Neural crest cell (in vitro differentiated cells): Measurements from ENCODE around the gene ITCH. TPM values are rescaled to one million over a fixed set of nuclear protein-coding genes. Genes with fewer than 3 reads are reported as not detected.
"Not testable (repeated sequence)": the region's sequence is repeated elsewhere in the genome, so short reads cannot be mapped to it uniquely, and the experiment has no call there.

Experiments
- DNase-seq: peaks from one replicate; pipeline ENCODE4 v3.0.0; 2021; ENCODE audit warnings: low read depth, mixed read lengths, low spot score
- H3K27ac Mint-ChIP-seq: one replicate; pipeline ENCODE4 v1.8.0; 2021; ENCODE audit warnings: mild to moderate bottlenecking, mixed read lengths; ENCODE audit not compliant: unreplicated experiment
- H3K27me3 Mint-ChIP-seq: 2 replicates; pipeline ENCODE4 v1.8.0; 2021; ENCODE audit warnings: low read depth, mild to moderate bottlenecking, mixed read lengths
- H3K36me3 Mint-ChIP-seq: 2 replicates; pipeline ENCODE4 v1.8.0; 2021; ENCODE audit warnings: low read depth, mild to moderate bottlenecking, mixed read lengths
- H3K4me1 Mint-ChIP-seq: 2 replicates; pipeline ENCODE4 v1.8.0; 2021; ENCODE audit warnings: mixed read lengths
- H3K4me3 Mint-ChIP-seq: one replicate; pipeline ENCODE4 v1.8.0; 2021; ENCODE audit warnings: mild to moderate bottlenecking, mixed read lengths
- H3K9me3 Mint-ChIP-seq: 2 replicates; pipeline ENCODE4 v1.8.0; 2021; ENCODE audit warnings: mixed read lengths
- CTCF ChIP-seq: fragments of 200-600 bp; sonication (generic); conservative IDR thresholded peaks from 2 replicates; pipeline ENCODE4 v1.5.0; 2021; ENCODE audit warnings: antibody characterized with exemption, mild to moderate bottlenecking
- total RNA-seq: library from RNA; stranded (reverse); gene quantifications from 2 replicates; pipeline ENCODE4 v1.2.1, GENCODE V29; 2021

Gene ITCH
- total RNA-seq, 1 donor from 2014 or later: 69.3 TPM

GRCh38 chr20:34389954-34390555 lies 27.0 kb downstream of the ITCH start:
- H3K9me3 Mint-ChIP-seq: no peaks in the 10 kb centered on the region
- H3K27ac Mint-ChIP-seq: no peak overlapping the region
- TF ChIP-seq CTCF: no peak
- H3K4me1 Mint-ChIP-seq: peaks cover 23% of the 10 kb centered on the region
- H3K27me3 Mint-ChIP-seq: no peaks in the 10 kb centered on the region
- no peak overlapping the region for H3K4me3 Mint-ChIP-seq
- H3K36me3 Mint-ChIP-seq: peaks cover 17% of the 10 kb centered on the region
- DNase-seq: no peak

- Mint-ChIP-seq H3K27me3 (no peaks in the 10 kb centered on the region), H3K4me1 (peaks cover 14% of the 10 kb centered on the region)
- no peak for DNase-seq
These were observed 33.3 kb downstream of the ITCH start for GRCh38 chr20:34396408-34396807.

GRCh38 chr20:34397096-34397495 lies 34.0 kb downstream of the ITCH start:
- Mint-ChIP-seq H3K4me3 (no peak overlapping the region), H3K36me3 (peaks cover 12% of the 10 kb centered on the region), H3K27me3 (no peaks in the 10 kb centered on the region), H3K9me3 (no peaks in the 10 kb centered on the region), H3K4me1 (peaks cover 21% of the 10 kb centered on the region), H3K27ac (no peak overlapping the region)
- no peak for DNase-seq
- no peak for TF ChIP-seq CTCF

More at GRCh38 chr20:34396408-34396807, 33.3 kb downstream of the ITCH start:
- no peak for TF ChIP-seq CTCF
- H3K27ac Mint-ChIP-seq: no peak overlapping the region
- no peaks in the 10 kb centered on the region for H3K9me3 Mint-ChIP-seq
- no peak overlapping the region for H3K4me3 Mint-ChIP-seq
- peaks cover 11% of the 10 kb centered on the region for H3K36me3 Mint-ChIP-seq

DNA sequence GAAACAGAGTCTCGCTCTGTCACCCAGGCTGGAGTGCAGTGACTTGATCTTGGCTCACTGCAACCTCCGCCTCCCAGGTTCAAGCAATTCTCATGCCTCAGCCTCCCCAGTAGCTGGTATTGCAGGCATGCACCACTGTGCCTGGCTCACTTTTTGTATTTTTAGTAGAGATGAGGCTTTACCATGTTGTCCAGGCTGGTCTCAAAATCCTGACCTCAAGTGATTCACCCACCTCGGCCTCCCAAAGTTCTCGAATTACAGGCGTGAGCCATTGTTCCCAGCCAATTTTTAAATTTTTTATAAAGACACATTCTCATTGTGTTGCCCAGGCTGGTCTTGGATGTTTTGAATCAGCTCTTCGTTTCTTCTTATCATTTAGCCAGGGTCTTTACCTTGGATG lies 37.7 kb downstream of the ITCH start:
- DNase-seq, H3K27me3 Mint-ChIP-seq, H3K9me3 Mint-ChIP-seq, H3K27ac Mint-ChIP-seq, H3K36me3 Mint-ChIP-seq, H3K4me3 Mint-ChIP-seq: not testable (repeated sequence)
- peaks cover 36% of the 10 kb centered on the region for H3K4me1 Mint-ChIP-seq

DNA sequence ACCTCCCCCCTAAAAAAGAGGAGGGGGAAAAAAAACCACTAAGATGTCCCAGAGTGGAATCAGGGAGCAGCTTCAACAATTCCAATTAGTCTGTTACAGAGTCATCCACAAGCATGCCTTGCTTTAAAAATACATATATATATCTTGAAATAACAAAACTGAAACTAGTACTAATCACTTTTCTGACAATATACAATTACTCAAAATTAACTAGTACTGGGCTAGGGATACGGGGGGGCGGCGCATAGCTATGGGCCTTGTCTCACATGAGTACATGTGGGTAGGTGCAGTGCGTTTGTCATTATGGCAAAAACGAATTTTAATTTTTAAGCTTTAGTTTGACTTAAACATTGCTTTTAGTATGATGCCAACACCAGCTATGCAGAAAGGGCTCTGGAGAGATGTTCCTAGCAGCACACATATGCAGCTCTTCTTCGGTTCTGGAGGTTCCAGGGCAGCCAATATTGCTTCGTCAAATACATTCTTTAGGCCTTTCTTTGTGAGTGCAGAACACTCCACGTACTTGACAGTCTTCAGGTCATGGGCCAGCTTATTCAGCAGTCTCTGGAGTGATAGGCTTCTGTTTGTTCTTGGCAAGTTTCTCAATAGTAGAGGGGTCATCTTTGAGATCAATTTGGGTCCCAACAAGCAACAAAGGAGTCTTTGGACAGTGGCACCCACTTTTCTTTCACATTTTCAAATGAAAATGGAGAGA lies 38.8 kb downstream of the ITCH start:
- H3K9me3 Mint-ChIP-seq: no peaks in the 10 kb centered on the region
- TF ChIP-seq CTCF: no peak
- DNase-seq: no peak
- no peaks in the 10 kb centered on the region for H3K27me3 Mint-ChIP-seq
- peaks cover 36% of the 10 kb centered on the region for H3K4me1 Mint-ChIP-seq
- peak overlapping the region; percentile 48 for H3K27ac Mint-ChIP-seq
- no peak overlapping the region for H3K4me3 Mint-ChIP-seq
- H3K36me3 Mint-ChIP-seq: peaks cover 6% of the 10 kb centered on the region

DNA sequence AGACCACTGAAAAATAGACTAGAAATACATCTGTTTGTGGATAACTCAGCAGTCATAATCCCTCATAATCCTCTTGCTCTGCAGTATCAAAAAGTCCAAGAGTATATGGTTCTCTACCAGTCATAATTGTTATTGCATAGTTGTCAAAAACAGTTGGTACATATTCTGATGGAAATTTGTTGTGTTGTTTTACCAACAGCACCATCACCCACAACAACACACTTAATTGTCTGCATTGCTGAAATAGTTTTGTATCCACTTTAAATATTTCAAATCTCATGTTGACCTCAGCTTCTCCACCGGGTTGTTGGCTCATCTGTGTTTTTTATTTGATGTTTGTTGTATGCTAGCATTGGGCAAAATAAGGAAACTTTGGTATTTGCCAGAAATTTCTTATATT lies 39.4 kb downstream of the ITCH start:
- Mint-ChIP-seq H3K27ac (peak overlapping the region; percentile 48), H3K27me3 (no peaks in the 10 kb centered on the region), H3K4me3 (no peak overlapping the region), H3K4me1 (peaks cover 36% of the 10 kb centered on the region), H3K36me3 (peaks cover 2% of the 10 kb centered on the region), H3K9me3 (no peaks in the 10 kb centered on the region)
- TF ChIP-seq CTCF: no peak
- DNase-seq: no peak
